ENCODE data around the gene STAT6.

DNA sequence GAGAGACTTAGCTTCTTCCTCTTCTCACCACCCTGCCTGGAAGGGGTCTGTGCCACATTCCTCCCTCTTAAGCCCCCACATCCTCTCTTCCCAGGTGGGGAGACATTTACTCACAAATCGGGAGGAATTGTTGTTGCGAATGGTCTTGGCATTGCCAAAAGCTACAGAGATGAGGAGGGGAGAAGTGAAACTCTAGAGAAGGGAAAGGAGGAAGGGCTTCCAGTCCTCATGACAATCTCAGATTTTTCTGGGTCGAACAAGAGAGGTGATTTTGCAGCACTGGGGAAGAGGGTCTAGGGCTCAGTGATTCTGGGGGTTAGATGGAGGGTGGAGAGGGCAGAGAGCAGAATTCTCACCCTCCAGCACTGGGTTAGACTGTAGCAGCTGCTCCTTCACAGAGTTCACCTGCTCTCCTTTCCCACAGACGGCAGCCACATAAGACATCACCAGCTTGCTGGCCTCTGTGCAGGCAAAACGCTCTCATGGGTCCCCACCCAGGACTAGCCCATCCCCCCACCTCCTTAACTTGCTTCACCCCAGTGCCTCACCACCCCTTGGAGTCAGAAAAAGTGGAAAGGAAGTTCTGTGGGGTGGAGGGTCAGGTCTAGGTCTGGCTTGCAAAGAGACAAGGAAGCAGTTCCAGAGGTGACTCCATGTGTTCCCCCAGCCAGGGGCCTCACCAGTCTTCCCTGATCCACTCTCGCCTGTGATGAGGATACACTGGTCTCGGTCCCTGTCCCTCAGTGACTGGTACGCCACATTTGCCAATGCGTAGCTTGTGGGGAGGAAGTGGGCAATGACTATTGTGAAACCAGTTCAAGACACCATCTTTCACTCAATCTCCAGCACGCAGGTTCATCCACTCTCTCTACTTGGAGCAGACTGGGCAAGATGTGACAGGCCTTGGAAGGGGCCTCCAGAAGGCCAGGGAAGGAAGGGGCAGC is 63.9 kb downstream of the STAT6 start:
- TF ChIP-seq, protein P1, sequence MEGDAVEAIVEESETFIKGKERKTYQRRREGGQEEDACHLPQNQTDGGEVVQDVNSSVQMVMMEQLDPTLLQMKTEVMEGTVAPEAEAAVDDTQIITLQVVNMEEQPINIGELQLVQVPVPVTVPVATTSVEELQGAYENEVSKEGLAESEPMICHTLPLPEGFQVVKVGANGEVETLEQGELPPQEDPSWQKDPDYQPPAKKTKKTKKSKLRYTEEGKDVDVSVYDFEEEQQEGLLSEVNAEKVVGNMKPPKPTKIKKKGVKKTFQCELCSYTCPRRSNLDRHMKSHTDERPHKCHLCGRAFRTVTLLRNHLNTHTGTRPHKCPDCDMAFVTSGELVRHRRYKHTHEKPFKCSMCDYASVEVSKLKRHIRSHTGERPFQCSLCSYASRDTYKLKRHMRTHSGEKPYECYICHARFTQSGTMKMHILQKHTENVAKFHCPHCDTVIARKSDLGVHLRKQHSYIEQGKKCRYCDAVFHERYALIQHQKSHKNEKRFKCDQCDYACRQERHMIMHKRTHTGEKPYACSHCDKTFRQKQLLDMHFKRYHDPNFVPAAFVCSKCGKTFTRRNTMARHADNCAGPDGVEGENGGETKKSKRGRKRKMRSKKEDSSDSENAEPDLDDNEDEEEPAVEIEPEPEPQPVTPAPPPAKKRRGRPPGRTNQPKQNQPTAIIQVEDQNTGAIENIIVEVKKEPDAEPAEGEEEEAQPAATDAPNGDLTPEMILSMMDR (IDR thresholded peaks at IDR 0.05; ENCODE audit: low read depth, low read length, poor library complexity, severe bottlenecking): no peak
- TF ChIP-seq EZH2phosphoT487 (IDR thresholded peaks at IDR 0.05; ENCODE audit: borderline replicate concordance, low read length): no peak

Measured in DOHH2 (cell line).